CD4-positive, alpha-beta T cell treated with Interferon alpha-2 for 1 hour (primary cell): ENCODE data around the gene LSP1.
"Not testable (repeated sequence)": the region's sequence is repeated elsewhere in the genome, so short reads cannot be mapped to it uniquely, and the experiment has no call there.

Experiments
- DNase-seq, 2 donors: peaks; one replicate each; pipeline ENCODE4 v3.0.0-alpha.2; 2020 to 2022

The LSP1 gene

DNA sequence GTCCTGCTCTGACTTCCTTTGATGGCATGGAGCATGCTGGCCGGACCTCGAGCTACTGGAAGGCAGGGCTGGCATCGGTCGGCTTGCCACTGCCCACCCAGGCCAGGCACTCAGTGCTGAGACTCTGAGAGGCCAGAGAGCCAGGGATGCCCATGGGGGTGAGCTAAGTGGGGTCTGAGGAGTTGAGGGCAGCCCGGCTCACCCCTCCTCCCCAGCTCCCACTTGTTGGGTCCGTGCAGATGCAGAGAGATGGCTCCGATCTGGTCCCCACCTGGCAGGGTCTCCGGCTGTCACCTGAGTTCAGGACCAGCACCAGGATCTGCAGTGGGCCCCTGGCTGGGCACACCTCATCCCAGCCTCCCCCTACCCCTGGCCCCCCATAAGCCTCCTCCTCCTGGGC, 13.3 kb downstream of the LSP1 start:
- no peak for DNase-seq

- no peak for DNase-seq
These were observed 13.9 kb downstream of the LSP1 start for GRCh38 chr11:1866776-1867175.

- no peak for DNase-seq
These were observed 14.5 kb downstream of the LSP1 start for GRCh38 chr11:1867381-1867780.

- no peak for DNase-seq
These were observed 15.3 kb downstream of the LSP1 start for GRCh38 chr11:1868056-1868635.

- DNase-seq = no peak
These were observed 15.9 kb downstream of the LSP1 start for GRCh38 chr11:1868636-1869291.

- no peak for DNase-seq
These were observed 16.8 kb downstream of the LSP1 start for GRCh38 chr11:1869427-1870325.

DNA sequence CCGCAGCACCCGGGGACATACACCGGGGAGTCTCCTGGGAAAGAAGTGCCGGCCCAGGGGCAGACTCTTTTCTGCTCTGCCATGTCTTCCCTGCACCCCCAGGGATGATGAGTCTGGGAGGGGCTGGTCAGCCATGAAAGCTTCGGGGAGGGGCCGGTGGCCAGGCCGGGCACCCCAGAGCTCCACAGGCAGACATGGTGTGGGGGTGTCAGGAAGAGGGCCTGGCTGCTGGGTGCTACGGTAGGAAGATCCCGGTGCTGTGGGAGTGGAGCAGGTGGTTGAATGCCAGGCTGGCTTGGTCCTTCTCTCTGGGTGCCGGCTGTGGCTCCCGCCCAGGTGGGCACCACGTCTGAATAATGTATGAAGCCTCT, 17.4 kb downstream of the LSP1 start:
- no peak for DNase-seq

DNA sequence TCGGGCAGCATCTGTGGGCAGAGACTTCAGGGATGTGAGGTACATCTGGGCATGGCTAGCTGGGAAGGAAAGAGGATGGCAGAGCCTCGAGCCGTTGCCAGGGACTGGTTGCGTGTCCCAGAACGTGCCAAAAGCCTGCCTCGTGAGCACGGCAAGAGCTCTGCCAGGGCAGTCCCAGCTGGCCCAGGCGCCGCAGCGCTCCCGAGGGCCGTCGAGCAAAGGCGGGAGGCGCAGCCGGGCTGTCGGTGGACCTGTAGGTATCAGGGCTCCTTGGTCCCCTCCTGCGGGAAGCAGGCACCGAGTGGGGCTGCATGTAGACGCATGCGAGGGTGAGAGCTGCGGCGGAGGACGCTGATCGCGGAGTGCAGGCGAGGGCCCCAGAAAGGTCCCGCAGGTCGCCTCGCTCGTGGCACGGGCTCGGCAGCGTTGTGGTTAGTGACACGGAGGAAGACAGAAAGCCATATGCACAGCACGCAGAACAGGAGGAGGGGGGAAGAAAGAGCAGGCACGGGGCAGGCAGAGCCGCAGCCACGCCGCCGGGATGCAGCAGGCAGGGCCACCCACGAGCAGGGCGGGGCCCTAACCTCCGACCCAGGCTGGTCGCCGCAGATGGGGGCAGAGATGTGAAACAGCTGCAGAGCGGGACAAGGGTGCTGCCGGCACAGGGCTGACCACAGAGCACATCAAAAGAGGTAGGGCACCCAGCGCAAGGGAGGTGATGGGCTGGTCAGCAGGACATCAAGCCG, 18.0 kb downstream of the LSP1 start:
- DNase-seq = peak in 1 of 2 donors; percentile 58

- DNase-seq = no peak
These were observed 18.6 kb downstream of the LSP1 start for GRCh38 chr11:1871531-1871930.

DNA sequence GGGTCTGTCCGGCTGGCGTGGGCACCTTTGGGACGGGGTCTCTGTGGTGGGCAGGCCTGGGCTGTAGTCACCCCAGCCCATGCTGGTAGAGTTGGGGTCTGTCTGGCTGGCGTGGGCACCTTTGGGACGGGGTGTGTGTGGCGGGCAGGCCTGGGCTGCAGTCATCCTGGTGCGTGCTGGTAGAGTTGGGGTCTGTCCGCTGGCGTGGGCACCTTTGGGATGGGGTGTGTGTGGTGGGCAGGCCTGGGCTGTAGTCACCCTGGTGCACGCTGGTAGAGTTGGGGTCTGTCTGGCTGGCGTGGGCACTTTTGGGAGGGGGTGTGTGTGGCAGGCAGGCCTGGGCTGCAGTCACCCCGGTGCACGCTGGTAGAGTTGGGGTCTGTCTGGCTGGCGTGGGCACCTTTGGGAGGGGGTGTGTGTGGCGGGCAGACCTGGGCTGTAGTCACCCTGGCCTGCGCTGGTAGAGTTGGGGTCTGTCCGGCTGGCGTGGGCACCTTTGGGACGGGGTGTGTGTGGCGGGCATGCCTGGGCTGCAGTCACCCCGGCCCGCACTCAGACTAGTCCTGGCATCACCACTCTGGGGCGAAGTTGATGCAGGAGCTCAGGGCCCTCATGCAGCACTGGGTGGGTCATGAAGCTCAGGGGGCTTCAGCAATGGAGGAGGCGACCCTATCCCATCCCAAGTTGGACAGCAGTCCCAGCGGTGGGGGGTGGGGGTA, 19.5 kb downstream of the LSP1 start:
- DNase-seq = no peak

- no peak for DNase-seq
These were observed 20.3 kb downstream of the LSP1 start for GRCh38 chr11:1873048-1873812.

GRCh38 chr11:1873813-1874150, 20.9 kb downstream of the LSP1 start:
- not testable (repeated sequence) for DNase-seq

- not testable (repeated sequence) for DNase-seq
These were observed 21.7 kb downstream of the LSP1 start for GRCh38 chr11:1874441-1875092.

- DNase-seq = no peak
These were observed 22.4 kb downstream of the LSP1 start for GRCh38 chr11:1875093-1875850.

- not testable (repeated sequence) for DNase-seq
These were observed 23.0 kb downstream of the LSP1 start for GRCh38 chr11:1875851-1876301.

DNA sequence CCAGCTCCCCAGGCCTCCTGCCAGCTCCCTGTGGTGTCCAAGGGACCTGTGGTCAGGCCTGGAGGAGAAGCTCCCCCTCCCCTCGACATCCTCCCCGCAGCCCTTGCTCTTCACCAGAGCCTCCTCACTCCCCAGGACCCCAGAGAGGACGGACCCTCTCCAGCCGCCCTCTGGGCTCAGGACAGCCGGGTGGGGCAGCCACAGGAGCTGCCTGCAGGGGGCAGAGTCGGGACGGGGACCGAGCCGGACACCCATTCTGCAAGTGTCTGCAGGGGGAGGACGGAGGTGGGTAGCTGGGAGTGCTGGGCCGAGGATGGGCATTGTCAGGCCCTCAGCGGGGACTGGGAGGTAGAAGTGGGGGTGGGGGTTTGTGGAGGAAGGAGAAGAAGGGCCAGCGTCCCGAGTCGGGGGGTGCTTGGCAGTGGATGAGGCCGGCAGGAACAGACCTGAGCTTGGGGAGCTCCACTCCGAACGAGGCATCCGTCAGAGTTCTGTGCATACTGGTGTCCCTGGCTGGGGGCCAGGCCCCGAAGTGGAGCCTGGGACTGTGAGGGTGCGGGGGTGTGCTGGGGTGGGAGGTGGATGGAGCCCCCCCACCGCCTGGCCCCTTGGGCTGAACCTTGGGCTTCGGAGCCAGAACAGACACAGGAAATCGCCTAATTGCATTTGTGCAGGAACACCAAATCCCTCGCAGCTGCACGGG, 23.6 kb downstream of the LSP1 start:
- no peak for DNase-seq

DNA sequence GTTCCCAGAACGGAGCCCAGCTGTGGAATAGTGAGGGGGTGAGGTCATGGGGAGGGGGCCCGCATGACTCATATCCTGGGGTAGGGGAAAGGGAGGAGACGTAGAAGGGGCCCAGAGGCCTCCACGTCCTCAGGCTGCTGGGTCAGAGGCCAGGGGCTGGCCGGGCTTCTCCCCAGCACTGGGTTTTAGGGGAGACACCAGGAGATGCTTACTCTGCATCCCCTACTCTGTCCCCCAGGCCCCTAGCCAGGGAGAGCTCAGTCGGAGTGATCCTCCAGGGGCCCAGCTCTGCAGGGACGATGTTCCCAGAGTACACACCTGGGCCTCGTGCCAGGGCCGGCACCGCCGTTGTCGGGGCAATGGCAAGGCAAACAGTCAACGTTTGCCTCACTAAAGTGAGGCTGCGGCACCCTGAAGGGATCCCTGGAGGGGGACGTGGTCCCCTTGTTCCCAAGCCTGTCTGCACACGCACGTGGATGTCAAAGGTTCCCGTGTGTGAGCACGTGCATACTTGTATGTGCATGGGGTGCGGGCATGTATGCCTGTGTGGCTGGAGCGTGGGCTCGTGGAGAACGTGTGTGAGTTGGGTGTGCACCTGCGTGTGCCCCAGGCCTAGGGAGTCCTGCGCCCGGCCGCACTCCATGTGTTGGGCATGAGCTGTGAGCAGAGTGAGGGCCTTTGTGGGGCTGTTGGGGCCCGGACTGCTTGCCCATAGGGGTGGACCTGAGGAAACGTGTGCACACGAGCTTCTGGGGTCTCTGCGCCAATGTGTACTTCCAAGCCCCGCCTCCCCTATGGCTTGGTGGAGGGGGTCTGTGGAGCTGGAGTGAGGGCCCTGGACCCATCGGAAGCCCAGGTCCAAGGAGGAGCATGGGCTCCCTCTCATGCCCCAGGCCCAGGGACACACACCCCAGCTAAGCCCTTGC, 24.6 kb downstream of the LSP1 start:
- no peak for DNase-seq
